T-cell (primary cell): ENCODE results near the gene ZYX. TPM values are rescaled to one million over a fixed set of nuclear protein-coding genes. Genes with fewer than 3 reads are reported as not detected.
A peak's percentile ranks its signal among the peaks of the same experiment; 100 is the strongest.

Experiments
- ATAC-seq, 4 experiments: fragments of 200-7000 bp in 3 of 4; fragments of 150-1000 bp in 1 of 4; cut with Tn5 transposase; replicated peaks in 1 of 4; 1 replicate in 3 of 4; 2 replicates in 1 of 4; pipeline ENCODE4 v1.10.0; 2021; ENCODE audit warnings: moderate library complexity in 3 of 4, mild to moderate bottlenecking in 2 of 4, moderate number of reproducible peaks in 1 of 4
- CTCF ChIA-PET, 2 donors: fragments of 300-600 bp; sonication (Branson Sonifier 250); formaldehyde crosslinking; loops; one replicate each; lab custom pipeline; 2022; ENCODE audit warnings: antibody characterized with exemption in 2 of 2; lab: Charles Lee
- POLR2A ChIA-PET, 2 donors: fragments of 300-600 bp; sonication (Branson Sonifier 250); formaldehyde crosslinking; loops; one replicate each; lab custom pipeline; 2022; ENCODE audit warnings: antibody characterized with exemption in 2 of 2; lab: Charles Lee
- DNase-seq, 35 experiments: peaks; one replicate each; pipeline versions ENCODE4 v3.0.0 to v3.0.0-alpha.2; 2013 to 2023
- H3K27ac ChIP-seq: one replicate; pipeline ENCODE4 v1.5.1; 2013; ENCODE audit warnings: low read length
- H3K27me3 ChIP-seq, 2 experiments: replicated peaks in 1 of 2; 1 replicate in 1 of 2; 2 replicates in 1 of 2; pipeline versions ENCODE4 v1.6.1 to v1.7.0; 2013; ENCODE audit warnings: low read length in 1 of 2, mixed read lengths in 1 of 2; ENCODE audit not compliant: control insufficient read depth in 2 of 2, insufficient read depth in 2 of 2; ENCODE audit errors: extremely low read depth in 1 of 2
- H3K36me3 ChIP-seq, 2 donors: 1 replicate in 1 of 2; 2 replicates in 1 of 2; pipeline versions ENCODE4 v1.6.1 to v1.7.0; 2013; ENCODE audit warnings: low read length in 1 of 2; ENCODE audit not compliant: control insufficient read depth in 2 of 2, insufficient read depth in 1 of 2; ENCODE audit errors: extremely low read depth in 1 of 2
- H3K4me1 ChIP-seq, 2 experiments: 1 replicate in 1 of 2; 2 replicates in 1 of 2; pipeline versions ENCODE4 v1.6.1 to v1.7.0; 2013; ENCODE audit warnings: low read length in 2 of 2, mixed read lengths in 1 of 2; ENCODE audit not compliant: insufficient read depth in 2 of 2, control insufficient read depth in 1 of 2; ENCODE audit errors: extremely low read depth in 1 of 2
- H3K4me3 ChIP-seq, 2 donors: 1 replicate in 1 of 2; 2 replicates in 1 of 2; pipeline versions ENCODE4 v1.5.1 to v1.7.0; 2013; ENCODE audit warnings: mild to moderate bottlenecking in 2 of 2, low read length in 1 of 2, moderate library complexity in 1 of 2; ENCODE audit not compliant: control insufficient read depth in 1 of 2; ENCODE audit errors: extremely low read depth in 1 of 2
- H3K9me3 ChIP-seq: 2 replicates; pipeline ENCODE4 v1.7.0; 2013
- H3K27ac Mint-ChIP-seq, 2 donors: one replicate each; pipeline ENCODE4 v1.8.0; 2020 to 2021; ENCODE audit warnings: mild to moderate bottlenecking in 2 of 2, mixed read lengths in 2 of 2
- H3K27me3 Mint-ChIP-seq, 2 donors: one replicate each; pipeline ENCODE4 v1.8.0; 2021 to 2022; ENCODE audit warnings: mixed read lengths in 2 of 2
- H3K36me3 Mint-ChIP-seq: one replicate; pipeline ENCODE4 v1.8.0; 2021; ENCODE audit warnings: mixed read lengths
- H3K4me1 Mint-ChIP-seq, 3 donors: one replicate each; pipeline ENCODE4 v1.8.0; 2020 to 2022; ENCODE audit warnings: mixed read lengths in 3 of 3, mild to moderate bottlenecking in 1 of 3
- H3K4me3 Mint-ChIP-seq, 3 donors: one replicate each; pipeline ENCODE4 v1.8.0; 2020 to 2022; ENCODE audit warnings: mild to moderate bottlenecking in 3 of 3, mixed read lengths in 3 of 3, moderate library complexity in 3 of 3
- H3K9me3 Mint-ChIP-seq, 3 donors: one replicate each; pipeline ENCODE4 v1.8.0; 2020 to 2022; ENCODE audit warnings: mixed read lengths in 3 of 3
- WGBS: methylation state at CpG from one replicate; pipeline ENCODE4 v1.1.5; 2013; ENCODE audit warnings: missing lambda C conversion rate; ENCODE audit not compliant: insufficient coverage; 5-methylcytosine and 5-hydroxymethylcytosine counted together
- total RNA-seq, 35 experiments: library from RNA in 6 of 35; stranded (reverse) in 6 of 35; fragments of 120-200 nt in 1 of 35; gene quantifications; one replicate each; pipeline versions ENCODE4 v1.2.1 to v1.2.4 and lab custom pipeline; 2013 to 2026

Gene ZYX
- total RNA-seq, 5 donors from 2014 or later (not counting 1 experiment from before 2014, with no cell fraction given), result 107 to 186 (median 159) TPM

GRCh38 chr7:143354965-143355364 is 26.2 kb upstream of the ZYX start:
- H3K27me3 ChIP-seq, result peaks cover 0 to 16% of the 10 kb centered on the region in 2 experiments
- no peaks in the 10 kb centered on the region for H3K36me3 ChIP-seq
- no peak overlapping the region for H3K27ac ChIP-seq
- H3K9me3 ChIP-seq, result no peaks in the 10 kb centered on the region
- ATAC-seq (no peak), DNase-seq (no peak)
- H3K27ac Mint-ChIP-seq, result no peak overlapping the region
- no peaks in the 10 kb centered on the region for H3K9me3 Mint-ChIP-seq
- H3K27me3 Mint-ChIP-seq, result no peaks in the 10 kb centered on the region
- H3K4me3 Mint-ChIP-seq, result no peak overlapping the region
- H3K36me3 Mint-ChIP-seq, result no peaks in the 10 kb centered on the region
- POLR2A ChIA-PET, result no interaction called here
- CTCF ChIA-PET, result no interaction called here
- no peaks in the 10 kb centered on the region for H3K4me1 ChIP-seq
- H3K4me1 Mint-ChIP-seq, result peaks cover 0 to 2% (median 0%) of the 10 kb centered on the region in 3 donors
- H3K4me3 ChIP-seq, result no peak overlapping the region
- WGBS, result 88% methylated on average over 3 of the region's 8 CpGs

- POLR2A ChIA-PET, result no interaction called here
- no peak overlapping the region for H3K27ac Mint-ChIP-seq
- Histone ChIP-seq H3K4me3 (no peak overlapping the region), H3K4me1 (no peaks in the 10 kb centered on the region), H3K27ac (no peak overlapping the region), H3K9me3 (no peaks in the 10 kb centered on the region), H3K36me3 (no peaks in the 10 kb centered on the region), H3K27me3 (peaks cover 0 to 16% of the 10 kb centered on the region in 2 experiments)
- 96% methylated on average over 9 of the region's 16 CpGs for WGBS
- peaks cover 3% of the 10 kb centered on the region in 2 donors for H3K27me3 Mint-ChIP-seq
- no peaks in the 10 kb centered on the region for H3K36me3 Mint-ChIP-seq
- ATAC-seq, result no peak
- DNase-seq, result no peak
- CTCF ChIA-PET, result no interaction called here
- H3K4me3 Mint-ChIP-seq, result no peak overlapping the region
- no peaks in the 10 kb centered on the region for H3K9me3 Mint-ChIP-seq
- H3K4me1 Mint-ChIP-seq, result peaks cover 0 to 6% (median 4%) of the 10 kb centered on the region in 3 donors
Observed at GRCh38 chr7:143355450-143356385, 25.4 kb upstream of the ZYX start.

GRCh38 chr7:143356414-143357050 is 24.6 kb upstream of the ZYX start:
- Histone ChIP-seq H3K9me3 (no peaks in the 10 kb centered on the region), H3K4me3 (no peak overlapping the region), H3K36me3 (no peaks in the 10 kb centered on the region), H3K4me1 (no peaks in the 10 kb centered on the region), H3K27me3 (peaks cover 0 to 18% of the 10 kb centered on the region in 2 experiments), H3K27ac (no peak overlapping the region)
- DNase-seq, result no peak
- 89% methylated on average over 12 of the region's 13 CpGs for WGBS
- Mint-ChIP-seq H3K36me3 (no peaks in the 10 kb centered on the region), H3K4me1 (peaks cover 0 to 10% (median 4%) of the 10 kb centered on the region in 3 donors), H3K9me3 (no peaks in the 10 kb centered on the region), H3K4me3 (no peak overlapping the region), H3K27me3 (peaks cover 3% of the 10 kb centered on the region in 2 donors), H3K27ac (no peak overlapping the region)
- no peak for ATAC-seq
- ChIA-PET POLR2A (no interaction called here), CTCF (no interaction called here)

DNA sequence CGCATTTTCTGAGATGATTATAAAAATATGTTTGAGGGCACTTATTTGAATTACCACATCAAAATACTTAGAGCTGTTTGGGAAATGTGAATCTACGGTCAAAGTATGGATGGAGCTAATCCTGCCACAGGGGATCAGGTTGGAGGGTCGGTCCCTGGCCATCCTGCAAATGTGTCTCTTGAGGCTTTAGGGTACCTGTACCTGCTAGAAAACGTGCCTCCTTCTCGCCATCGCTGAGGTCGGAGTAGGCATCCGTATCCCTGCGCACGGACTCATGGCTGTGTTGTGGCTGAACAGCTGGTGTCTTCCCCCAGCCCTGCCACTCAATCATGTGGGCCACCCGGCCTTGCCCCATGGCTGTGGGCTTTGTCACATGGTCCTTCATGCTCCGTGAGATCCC is 22.5 kb upstream of the ZYX start:
- no peak for ATAC-seq
- 86% methylated on average over 8 of the region's 12 CpGs for WGBS
- Histone ChIP-seq H3K27ac (no peak overlapping the region), H3K36me3 (no peaks in the 10 kb centered on the region), H3K4me3 (no peak overlapping the region), H3K9me3 (no peaks in the 10 kb centered on the region), H3K4me1 (peaks cover 0 to 15% of the 10 kb centered on the region in 2 experiments), H3K27me3 (peaks cover 3 to 27% of the 10 kb centered on the region in 2 experiments)
- Mint-ChIP-seq H3K4me3 (no peak overlapping the region), H3K4me1 (peaks cover 7 to 17% (median 12%) of the 10 kb centered on the region in 3 donors), H3K9me3 (no peaks in the 10 kb centered on the region), H3K36me3 (no peaks in the 10 kb centered on the region), H3K27me3 (peaks cover 9 to 11% of the 10 kb centered on the region in 2 donors), H3K27ac (no peak overlapping the region)
- ChIA-PET POLR2A (no interaction called here), CTCF (no interaction called here)
- DNase-seq, result no peak

DNA sequence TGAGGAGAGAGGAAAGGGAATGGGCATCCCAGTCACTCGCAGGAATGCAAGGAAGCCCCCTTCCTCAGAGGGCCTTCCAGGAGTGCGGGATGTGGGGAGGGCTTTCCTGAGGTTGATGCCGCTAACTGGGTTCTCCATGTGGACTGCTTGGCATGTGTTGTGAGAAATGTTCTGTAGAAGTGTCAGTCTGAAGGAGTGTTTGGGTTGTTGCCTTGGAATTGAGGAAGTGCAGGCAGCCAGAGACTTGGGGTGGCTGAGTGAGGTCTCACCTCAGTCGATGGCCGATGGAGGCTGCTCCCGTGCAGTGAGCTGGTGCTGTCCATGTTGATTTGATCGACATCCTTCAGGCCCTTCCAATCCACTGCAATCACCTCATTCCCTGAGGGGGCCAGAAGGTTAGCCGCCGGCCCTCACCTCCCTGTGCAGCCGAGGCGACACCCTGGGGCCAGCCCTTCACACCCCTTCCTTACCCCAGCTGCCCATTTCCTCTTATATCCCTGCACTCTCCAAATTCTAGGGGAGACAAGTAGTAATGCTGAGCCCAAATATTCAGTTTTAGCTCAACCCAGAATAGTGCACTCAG is 21.3 kb upstream of the ZYX start:
- no peak for ATAC-seq
- DNase-seq, result no peak
- Histone ChIP-seq H3K9me3 (no peaks in the 10 kb centered on the region), H3K27ac (no peak overlapping the region), H3K4me1 (peaks cover 0 to 15% of the 10 kb centered on the region in 2 experiments), H3K36me3 (no peaks in the 10 kb centered on the region), H3K4me3 (no peak overlapping the region), H3K27me3 (peaks cover 8 to 24% of the 10 kb centered on the region in 2 experiments)
- Mint-ChIP-seq H3K27ac (no peak overlapping the region), H3K4me3 (peak overlapping the region in 1 of 3 donors; percentile 67), H3K4me1 (peaks cover 10 to 17% (median 11%) of the 10 kb centered on the region in 3 donors), H3K36me3 (no peaks in the 10 kb centered on the region), H3K9me3 (no peaks in the 10 kb centered on the region), H3K27me3 (peaks cover 22 to 23% of the 10 kb centered on the region in 2 donors)
- WGBS, result 100% methylated on average over 2 of the region's 11 CpGs
- ChIA-PET CTCF (interaction anchor here in 1 of 2 donors (1.0 kb wide), 1 partner anchor 85 kb away, joined by 3 read pairs; no protein-coding TSS in a partner anchor), POLR2A (interaction anchor here in 1 of 2 donors (0.7 kb wide), 1 partner anchor 16 kb away, joined by 3 read pairs; no protein-coding TSS in a partner anchor)
